GM21786 (cell line): ENCODE results near the gene FAM124B.
A peak's percentile ranks its signal among the peaks of the same experiment; 100 is the strongest.

Experiments used
- ATAC-seq: cut with Tn5 transposase; IDR thresholded peaks from one replicate; pipeline ENCODE4 v1.9.1; 2021; ENCODE audit not compliant: unreplicated experiment

The FAM124B gene

GRCh38 chr2:224401641-224402342 is at the start of gene FAM124B:
TSS of gene FAM124B (minus strand) at chr2:224402107. CDS start at chr2:224401768, 339 bp downstream.
- no peak for ATAC-seq

DNA sequence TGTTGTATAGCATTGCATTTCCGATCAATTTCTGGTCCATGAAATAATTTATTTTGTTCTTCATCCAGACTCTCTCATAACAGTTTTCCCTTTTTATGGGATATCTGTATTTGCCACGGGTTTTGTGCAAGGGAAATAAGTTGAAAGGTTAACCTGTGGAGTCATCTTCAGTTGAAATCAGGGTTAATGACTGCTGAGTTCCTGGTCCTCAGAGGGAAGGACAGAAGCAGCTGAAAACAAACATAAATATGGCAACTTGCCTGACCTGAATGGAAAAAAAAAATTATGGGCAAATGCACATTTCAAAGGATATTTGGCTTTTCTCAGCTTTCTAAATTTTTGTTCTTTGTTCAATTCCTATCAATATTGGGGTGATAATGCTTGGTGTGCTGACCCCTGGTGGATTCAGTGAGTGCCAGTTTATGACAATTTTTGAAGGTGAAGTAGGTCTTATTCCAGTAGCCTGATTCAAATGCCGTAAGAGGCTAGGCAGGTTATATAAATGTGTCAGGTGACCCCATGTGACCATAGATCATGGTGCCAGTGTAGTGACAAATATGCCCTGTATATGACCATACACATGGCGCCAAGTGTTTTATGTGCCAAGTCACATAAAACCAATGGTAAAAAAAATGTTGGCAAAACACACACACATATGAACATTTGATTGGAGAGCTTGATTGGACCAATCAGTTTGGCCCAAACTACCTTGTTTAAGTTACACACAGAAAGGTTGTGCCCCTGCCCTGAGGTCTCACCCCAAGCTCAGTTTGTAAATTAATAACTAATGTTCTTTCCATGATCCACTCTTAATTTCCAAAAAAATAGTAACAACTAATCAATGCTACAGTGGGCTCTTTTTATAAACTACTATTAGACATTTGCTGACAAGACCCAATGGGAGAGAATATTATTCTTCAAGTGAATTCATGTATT is 47.6 kb upstream of the FAM124B start:
- no peak for ATAC-seq

DNA sequence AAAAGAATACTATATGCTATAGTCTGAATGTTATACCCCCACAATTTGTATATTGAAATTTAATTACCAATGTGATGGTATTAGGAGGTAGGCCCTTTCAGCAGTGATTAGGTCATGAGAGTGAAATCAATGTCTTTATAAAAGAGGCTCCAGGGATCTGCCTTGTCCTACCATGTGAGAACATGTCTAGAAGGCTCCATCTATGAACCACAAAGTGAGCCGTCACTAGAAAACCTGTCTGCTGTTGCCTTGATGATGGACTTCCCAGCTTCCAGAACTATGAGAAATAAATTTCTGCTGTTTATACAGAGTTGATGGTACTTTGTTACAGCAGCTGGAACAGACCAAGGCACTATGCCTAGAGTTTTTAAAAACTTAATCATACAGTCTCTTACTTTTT is 46.3 kb upstream of the FAM124B start:
- no peak for ATAC-seq

- ATAC-seq, result no peak
These were observed 42.9 kb upstream of the FAM124B start for GRCh38 chr2:224444783-224445182.

- ATAC-seq, result no peak
These were observed 42.1 kb upstream of the FAM124B start for GRCh38 chr2:224444021-224444420.

GRCh38 chr2:224442071-224442967 is 40.4 kb upstream of the FAM124B start:
- ATAC-seq, result peak; percentile 51

DNA sequence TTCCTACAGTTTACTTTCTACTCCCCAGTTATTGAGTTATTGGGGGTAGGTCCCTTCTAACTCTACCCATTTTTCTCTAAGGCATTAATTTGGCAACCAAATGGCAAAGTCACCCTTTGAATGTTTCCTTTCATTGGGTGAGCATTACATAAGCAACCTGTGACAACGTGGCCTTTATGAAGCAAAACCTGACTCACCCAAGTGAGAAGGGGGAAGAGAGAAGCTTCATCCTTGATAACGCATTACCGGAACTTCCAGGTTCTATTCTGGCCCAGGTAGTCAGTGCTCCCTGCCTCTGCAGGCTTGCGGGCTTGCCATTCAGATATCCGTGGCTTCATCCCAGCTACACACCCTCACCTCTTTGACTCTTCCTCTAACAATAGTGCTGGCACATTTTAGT is 39.1 kb upstream of the FAM124B start:
- no peak for ATAC-seq

GRCh38 chr2:224438726-224439125 is 36.8 kb upstream of the FAM124B start:
- no peak for ATAC-seq

- no peak for ATAC-seq
These were observed 34.7 kb upstream of the FAM124B start for GRCh38 chr2:224436634-224437033.

DNA sequence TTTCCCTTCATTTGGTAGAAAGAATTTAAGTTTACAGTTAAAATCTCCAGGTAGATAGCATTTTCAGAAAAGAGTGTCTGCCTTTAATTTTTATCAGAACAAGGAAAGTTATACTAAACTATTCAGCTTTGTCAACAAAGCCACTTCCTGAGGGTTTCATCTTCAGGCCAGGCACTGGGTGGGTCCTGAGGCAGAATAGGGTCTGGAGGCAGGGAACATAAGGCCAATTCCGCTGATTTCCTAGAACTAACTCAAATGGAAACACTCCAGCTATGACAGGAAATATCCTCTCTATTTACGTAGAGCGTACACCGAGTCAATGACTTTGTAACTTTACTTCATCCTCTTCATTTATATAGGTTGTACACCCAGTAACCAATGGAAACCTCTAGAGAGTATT is 32.7 kb upstream of the FAM124B start:
- no peak for ATAC-seq

- no peak for ATAC-seq
These were observed 31.5 kb upstream of the FAM124B start for GRCh38 chr2:224433442-224433841.

- ATAC-seq, result no peak
These were observed 30.2 kb upstream of the FAM124B start for GRCh38 chr2:224432003-224432579.

- no peak for ATAC-seq
These were observed 27.5 kb upstream of the FAM124B start for GRCh38 chr2:224429441-224429810.

DNA sequence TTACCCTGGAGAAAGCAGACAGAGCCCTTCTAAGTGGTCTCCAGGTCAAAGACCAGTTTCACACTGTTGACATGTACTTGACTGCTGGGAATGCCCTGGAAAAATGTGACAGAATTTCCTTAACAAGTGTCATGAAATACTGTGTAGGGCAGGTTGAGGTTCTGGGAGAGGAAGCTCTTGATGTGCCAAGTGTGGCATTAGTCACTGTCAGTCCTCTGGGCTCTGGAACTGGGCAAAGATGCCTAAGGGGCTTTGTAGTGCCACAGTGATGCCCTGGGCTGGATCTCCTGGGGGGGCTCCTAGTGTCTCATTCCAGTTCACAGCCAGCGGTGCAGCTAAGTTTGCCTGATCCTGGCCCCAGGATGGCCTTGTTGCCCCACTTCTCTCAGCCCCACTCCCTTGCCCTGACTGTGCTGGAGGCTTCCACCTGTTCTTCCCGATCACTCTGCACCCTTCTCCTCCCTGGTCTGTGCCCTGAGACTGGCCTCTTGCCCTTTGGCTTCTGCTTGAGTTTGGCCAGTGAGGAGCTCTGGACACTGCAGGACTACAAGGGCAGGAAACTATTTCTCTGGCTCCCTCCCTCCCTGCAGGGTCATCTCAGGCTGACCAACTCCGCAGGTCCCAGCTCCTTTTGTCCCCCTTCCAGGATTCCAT is 27.0 kb upstream of the FAM124B start:
- no peak for ATAC-seq

- ATAC-seq, result no peak
These were observed 25.6 kb upstream of the FAM124B start for GRCh38 chr2:224427471-224427870.

DNA sequence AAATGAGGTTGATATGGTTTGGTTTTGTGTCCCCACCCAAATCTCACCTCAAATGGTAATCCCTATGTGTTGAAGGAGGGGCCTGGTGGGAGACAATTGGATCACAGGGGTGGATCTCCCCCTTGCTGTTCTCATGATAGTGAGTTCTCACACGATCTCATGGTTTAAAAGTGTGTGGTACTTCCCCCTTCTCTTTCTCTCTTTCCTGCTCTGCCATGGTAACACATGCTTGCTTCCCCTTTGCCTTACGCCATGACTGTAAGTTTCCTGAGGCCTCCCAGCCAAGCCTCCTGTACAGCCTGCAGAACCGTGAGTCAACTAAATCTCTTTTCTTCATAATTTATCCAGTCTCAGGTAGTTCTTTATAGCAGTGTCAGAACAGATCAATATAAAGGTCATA is 24.7 kb upstream of the FAM124B start:
- ATAC-seq, result no peak

DNA sequence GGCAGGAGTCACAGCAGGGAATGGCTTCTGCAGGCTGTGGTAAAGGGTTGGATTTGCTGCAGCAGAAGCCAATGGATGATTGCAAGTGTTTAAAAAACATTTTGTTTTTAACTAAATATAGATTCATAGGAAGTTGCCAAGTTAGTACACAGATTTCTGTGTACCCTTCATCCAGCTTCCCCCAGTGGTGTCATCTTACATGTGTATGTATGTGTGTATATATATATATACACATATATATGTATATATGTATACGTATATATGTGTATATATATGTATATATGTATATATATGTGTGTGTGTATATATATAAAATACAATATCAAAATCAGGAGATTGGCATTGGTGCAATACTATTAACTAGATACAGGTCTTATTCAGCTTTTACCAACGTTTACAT is 19.2 kb upstream of the FAM124B start:
- ATAC-seq, result no peak

GRCh38 chr2:224417947-224418346 is 16.0 kb upstream of the FAM124B start:
- ATAC-seq, result no peak

- no peak for ATAC-seq
These were observed 15.4 kb upstream of the FAM124B start for GRCh38 chr2:224417361-224417729.

DNA sequence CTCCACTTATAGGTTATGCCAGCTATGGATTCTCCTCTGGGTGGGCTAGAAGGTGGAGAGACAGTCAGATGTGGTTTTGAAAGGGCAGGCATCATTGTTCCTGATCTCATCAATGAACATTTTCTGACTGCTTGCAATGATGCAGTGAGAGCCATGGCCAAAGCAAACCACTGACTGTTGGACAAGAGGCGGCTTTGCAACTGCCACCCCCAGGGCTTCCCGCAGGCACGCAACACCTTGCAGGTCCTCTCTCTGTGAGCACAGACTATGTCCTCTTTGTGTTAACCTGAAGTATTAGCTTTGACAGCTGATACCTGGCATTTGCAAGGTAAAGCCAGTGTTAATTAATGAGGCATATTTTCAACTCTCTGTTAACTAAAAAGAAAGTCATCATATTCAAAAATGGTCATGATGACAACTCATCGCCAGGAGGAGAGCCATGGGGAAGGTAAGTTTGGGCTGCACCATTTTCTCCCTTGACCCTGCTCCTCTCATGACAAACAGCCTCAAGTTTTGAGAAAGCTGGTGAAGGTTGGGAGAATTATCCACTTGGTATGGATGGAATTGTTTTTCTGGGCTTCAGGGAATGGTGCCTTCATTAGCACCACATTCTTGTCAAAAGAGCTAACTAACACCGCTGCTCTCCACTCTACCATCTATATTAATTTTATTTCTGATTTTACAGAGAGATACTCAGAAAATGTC is 14.9 kb upstream of the FAM124B start:
- ATAC-seq, result no peak
